Measurements from ENCODE around the gene DLGAP1. TPM values are rescaled to one million over a fixed set of nuclear protein-coding genes. Genes with fewer than 3 reads are reported as not detected.

DLGAP1 gene
- total and polyA plus RNA-seq, 7 donors = 0.13 to 2.6 (median 1.3) TPM; not detected in 1

- no peaks in the 10 kb centered on the region for H3K27me3 ChIP-seq
- H3K4me3 ChIP-seq = no peak overlapping the region
- no peak for TF ChIP-seq POLR2AphosphoS5 (IDR thresholded peaks at IDR 0.05)
- no peaks in the 10 kb centered on the region for H3K36me3 ChIP-seq
- no peaks in the 10 kb centered on the region for H3K4me1 ChIP-seq
- no peak for DNase-seq
- H3K9me3 ChIP-seq = no peaks in the 10 kb centered on the region
- H3K27ac ChIP-seq = no peak overlapping the region
- 79 to 86% methylated on average over 6 of the region's 6 CpGs for WGBS, 2 donors
- intact Hi-C loops (cut with DNase I) = no loop called here
Measured at GRCh38 chr18:3832025-3832638, 623.0 kb downstream of the DLGAP1 start.

GRCh38 chr18:3830604-3831003, 624.5 kb downstream of the DLGAP1 start:
- Histone ChIP-seq H3K27ac (no peak overlapping the region), H3K4me1 (no peaks in the 10 kb centered on the region), H3K9me3 (no peaks in the 10 kb centered on the region), H3K36me3 (no peaks in the 10 kb centered on the region), H3K27me3 (no peaks in the 10 kb centered on the region), H3K4me3 (no peak overlapping the region)
- no peak for TF ChIP-seq EP300 (IDR thresholded peaks at IDR 0.05)
- TF ChIP-seq POLR2A (IDR thresholded peaks at IDR 0.05) = no peak
- no peak for TF ChIP-seq POLR2AphosphoS5 (IDR thresholded peaks at IDR 0.05)
- TF ChIP-seq CTCF (IDR thresholded peaks at IDR 0.05) = no peak
- WGBS, 2 donors = 85 to 86% methylated on average over 1 of the region's 1 CpG
- no peak for DNase-seq
- intact Hi-C loops (cut with DNase I) = no loop called here

GRCh38 chr18:3827236-3827845, 627.8 kb downstream of the DLGAP1 start:
- Histone ChIP-seq H3K27me3 (no peaks in the 10 kb centered on the region), H3K27ac (no peak overlapping the region), H3K4me1 (no peaks in the 10 kb centered on the region), H3K36me3 (no peaks in the 10 kb centered on the region), H3K9me3 (no peaks in the 10 kb centered on the region), H3K4me3 (no peak overlapping the region)
- WGBS, 2 donors = 66 to 67% methylated on average over 6 of the region's 6 CpGs
- DNase-seq = no peak
- intact Hi-C loops (cut with DNase I) = no loop called here
- no peak for TF ChIP-seq EP300 (IDR thresholded peaks at IDR 0.05)
- TF ChIP-seq POLR2AphosphoS5 (IDR thresholded peaks at IDR 0.05) = no peak
- no peak for TF ChIP-seq POLR2A (IDR thresholded peaks at IDR 0.05)
- TF ChIP-seq CTCF (IDR thresholded peaks at IDR 0.05) = no peak

- no peaks in the 10 kb centered on the region for H3K9me3 ChIP-seq
- intact Hi-C loops (cut with DNase I) = no loop called here
- TF ChIP-seq CTCF (IDR thresholded peaks at IDR 0.05) = no peak
- no peak for TF ChIP-seq POLR2AphosphoS5 (IDR thresholded peaks at IDR 0.05)
- no peak for TF ChIP-seq EP300 (IDR thresholded peaks at IDR 0.05)
- TF ChIP-seq POLR2A (IDR thresholded peaks at IDR 0.05) = no peak
- WGBS, 2 donors = 93 to 95% methylated on average over 4 of the region's 4 CpGs
- H3K4me3 ChIP-seq = no peak overlapping the region
- no peak overlapping the region for H3K27ac ChIP-seq
- no peaks in the 10 kb centered on the region for H3K27me3 ChIP-seq
- DNase-seq = no peak
- no peaks in the 10 kb centered on the region for H3K36me3 ChIP-seq
- H3K4me1 ChIP-seq = no peaks in the 10 kb centered on the region
Measured at GRCh38 chr18:3826021-3826420, 629.1 kb downstream of the DLGAP1 start.

DNA sequence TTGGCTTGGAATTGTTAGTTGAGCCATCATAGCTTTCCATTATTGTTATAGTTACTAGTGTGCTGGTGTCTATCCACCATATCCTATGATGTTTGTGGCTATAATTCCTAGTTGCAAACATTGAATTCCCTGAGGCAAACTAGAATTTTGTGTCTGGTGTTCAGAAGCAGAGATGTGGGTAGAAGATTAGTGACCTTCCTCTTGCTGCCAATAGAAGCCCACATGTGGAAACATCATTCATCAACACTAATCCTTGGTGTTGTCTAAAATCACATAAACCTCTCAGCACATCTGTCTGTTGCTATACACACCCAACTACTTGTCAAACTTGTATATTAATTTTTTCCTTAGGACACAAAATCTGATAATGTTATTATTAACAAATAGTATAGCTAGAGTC, 631.0 kb downstream of the DLGAP1 start:
- TF ChIP-seq CTCF (IDR thresholded peaks at IDR 0.05) = no peak
- TF ChIP-seq EP300 (IDR thresholded peaks at IDR 0.05) = no peak
- TF ChIP-seq POLR2A (IDR thresholded peaks at IDR 0.05) = no peak
- no peak for TF ChIP-seq POLR2AphosphoS5 (IDR thresholded peaks at IDR 0.05)
- intact Hi-C loops (cut with DNase I) = no loop called here
- no peak overlapping the region for H3K27ac ChIP-seq
- no peaks in the 10 kb centered on the region for H3K27me3 ChIP-seq
- no peaks in the 10 kb centered on the region for H3K4me1 ChIP-seq
- no peak for DNase-seq
- H3K36me3 ChIP-seq = no peaks in the 10 kb centered on the region
- no peak overlapping the region for H3K4me3 ChIP-seq
- no peaks in the 10 kb centered on the region for H3K9me3 ChIP-seq
